ENCODE data around the gene DDX42.
"Not testable (repeated sequence)": the region's sequence is repeated elsewhere in the genome, so short reads cannot be mapped to it uniquely, and the experiment has no call there.

DDX42 gene

DNA sequence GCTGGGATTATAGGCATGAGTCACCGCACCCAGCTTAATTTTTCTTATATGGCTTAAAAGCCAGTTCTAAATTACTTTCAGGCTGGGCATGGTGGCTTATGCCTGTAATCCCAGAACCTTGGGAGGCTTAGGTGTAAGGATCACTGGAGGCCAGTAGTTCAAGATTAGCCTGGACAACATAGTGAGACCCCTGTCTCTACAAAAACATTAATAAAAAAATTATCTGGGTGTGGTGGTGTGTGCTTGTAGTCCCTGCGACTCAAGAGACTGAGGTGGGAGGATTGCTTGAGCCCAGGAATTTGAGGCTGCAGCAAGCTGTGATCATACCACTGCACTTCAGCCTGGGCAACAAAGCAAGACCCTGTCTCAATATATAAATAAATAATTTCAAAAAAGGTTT is 79.3 kb downstream of the DDX42 start:
- ChIA-PET CTCF (no interaction called here), POLR2A (no interaction called here)
- no peak for TF ChIP-seq CTBP1 (IDR thresholded peaks at IDR 0.05; ENCODE audit: borderline replicate concordance)
- no peak for TF ChIP-seq HDGF (IDR thresholded peaks at IDR 0.05; ENCODE audit: borderline replicate concordance)
- TF ChIP-seq LEF1 (IDR thresholded peaks at IDR 0.05; ENCODE audit: borderline replicate concordance) = no peak
- TF ChIP-seq FOXM1 (IDR thresholded peaks at IDR 0.05; ENCODE audit: borderline replicate concordance) = no peak
- TF ChIP-seq L3MBTL2 (conservative IDR thresholded peaks at IDR 0.05) = no peak
- no peak for TF ChIP-seq SUZ12 (IDR thresholded peaks at IDR 0.05)
- TF ChIP-seq ARNT (IDR thresholded peaks at IDR 0.05) = no peak
- no peak for TF ChIP-seq TARDBP (IDR thresholded peaks at IDR 0.05)
- TF ChIP-seq, protein P1, sequence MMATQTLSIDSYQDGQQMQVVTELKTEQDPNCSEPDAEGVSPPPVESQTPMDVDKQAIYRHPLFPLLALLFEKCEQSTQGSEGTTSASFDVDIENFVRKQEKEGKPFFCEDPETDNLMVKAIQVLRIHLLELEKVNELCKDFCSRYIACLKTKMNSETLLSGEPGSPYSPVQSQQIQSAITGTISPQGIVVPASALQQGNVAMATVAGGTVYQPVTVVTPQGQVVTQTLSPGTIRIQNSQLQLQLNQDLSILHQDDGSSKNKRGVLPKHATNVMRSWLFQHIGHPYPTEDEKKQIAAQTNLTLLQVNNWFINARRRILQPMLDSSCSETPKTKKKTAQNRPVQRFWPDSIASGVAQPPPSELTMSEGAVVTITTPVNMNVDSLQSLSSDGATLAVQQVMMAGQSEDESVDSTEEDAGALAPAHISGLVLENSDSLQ (IDR thresholded peaks at IDR 0.05) = no peak
- TF ChIP-seq FOXA1 (IDR thresholded peaks at IDR 0.05) = no peak
- no peak for TF ChIP-seq ZNF384 (IDR thresholded peaks at IDR 0.05)
- no peak for TF ChIP-seq ELF4 (IDR thresholded peaks at IDR 0.05)
- TF ChIP-seq BHLHE40 (IDR thresholded peaks at IDR 0.05; ENCODE audit: borderline replicate concordance) = no peak
- DNase-seq (ENCODE audit: extremely low spot score) = no peak

DNA sequence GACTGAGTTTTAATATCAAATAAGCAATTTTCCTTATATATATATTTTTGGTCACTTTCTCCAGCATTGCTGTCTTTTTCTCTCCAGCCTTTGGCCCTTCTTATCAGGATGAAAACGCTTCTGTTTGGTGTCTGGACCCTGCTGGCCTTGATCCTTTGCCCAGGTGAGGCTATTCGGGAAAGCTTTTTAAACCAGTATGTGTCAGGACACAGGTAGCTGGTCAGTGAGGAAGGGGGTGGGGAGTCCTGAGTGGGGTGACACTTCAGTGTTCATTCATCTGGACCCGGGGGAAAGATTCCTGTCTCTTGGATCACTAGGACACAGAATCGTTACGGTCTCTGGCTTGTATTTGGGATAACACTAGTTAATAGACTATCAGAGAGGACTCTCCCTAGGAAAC is 80.7 kb downstream of the DDX42 start:
- DNase-seq (ENCODE audit: extremely low spot score) = no peak
- CTCF ChIA-PET = interaction anchor here (0.6 to 1.3 kb wide), 3 partner anchors 11 to 65 kb away, joined by 3 to 5 read pairs (median 4); no protein-coding TSS in a partner anchor
- POLR2A ChIA-PET = interaction anchor here (0.6 kb wide), 1 partner anchor 81 kb away, joined by 3 read pairs; the partner anchor contains the start of gene CCDC47
- TF ChIP-seq LEF1 (IDR thresholded peaks at IDR 0.05; ENCODE audit: borderline replicate concordance) (no peak), L3MBTL2 (conservative IDR thresholded peaks at IDR 0.05) (no peak), ELF4 (IDR thresholded peaks at IDR 0.05) (no peak), NFRKB (IDR thresholded peaks at IDR 0.05) (no peak)

DNA sequence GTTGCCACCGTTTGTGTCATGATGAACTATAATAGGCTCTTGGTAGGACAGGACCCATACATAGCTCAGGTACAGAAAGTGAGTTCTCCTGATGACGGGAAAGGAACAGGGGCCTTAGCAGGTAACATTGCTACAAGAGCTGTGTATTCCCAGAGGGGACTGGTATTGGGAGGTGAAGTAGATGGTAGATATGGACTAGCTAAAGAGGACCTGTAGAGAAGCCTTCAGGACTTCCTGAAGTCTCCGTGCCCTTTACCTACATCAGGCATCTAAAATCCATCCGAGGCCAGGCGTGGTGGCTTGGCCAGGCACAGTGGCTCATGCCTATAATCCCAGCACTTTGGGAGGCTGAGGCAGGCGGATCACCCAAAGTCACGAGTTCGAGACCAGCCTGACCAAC is 81.2 kb downstream of the DDX42 start:
- ChIA-PET POLR2A (no interaction called here), CTCF (interaction anchor here (0.6 to 1.4 kb wide), 3 partner anchors 12 to 239 kb away, joined by 3 to 5 read pairs (median 4); no protein-coding TSS in a partner anchor)
- DNase-seq (ENCODE audit: extremely low spot score) = no peak
- TF ChIP-seq HDGF (IDR thresholded peaks at IDR 0.05; ENCODE audit: borderline replicate concordance) (no peak), ZNF384 (IDR thresholded peaks at IDR 0.05) (no peak), FOXM1 (IDR thresholded peaks at IDR 0.05; ENCODE audit: borderline replicate concordance) (no peak), CTBP1 (IDR thresholded peaks at IDR 0.05; ENCODE audit: borderline replicate concordance) (no peak), NFRKB (IDR thresholded peaks at IDR 0.05) (no peak), ELF4 (IDR thresholded peaks at IDR 0.05) (no peak), ARNT (IDR thresholded peaks at IDR 0.05) (no peak)

DNA sequence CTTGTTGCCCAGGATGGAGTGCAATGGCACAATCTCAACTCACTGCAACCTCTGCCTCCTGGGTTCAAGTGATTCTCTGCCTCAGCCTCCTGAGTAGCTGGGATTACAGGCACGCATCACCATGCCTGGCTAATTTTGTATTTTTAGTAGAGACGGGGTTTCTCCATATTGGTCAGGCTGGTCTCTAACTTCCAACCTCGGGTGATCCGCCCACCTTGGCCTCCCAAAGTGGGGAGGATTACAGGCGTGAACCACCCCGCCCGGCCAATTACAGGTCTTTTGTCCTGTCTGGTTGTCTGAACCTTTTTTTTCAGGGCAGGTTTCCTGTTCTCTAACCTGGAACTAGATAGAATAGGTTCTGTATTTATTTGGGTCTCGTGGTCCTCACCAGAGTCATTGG is 82.5 kb downstream of the DDX42 start:
- DNase-seq (ENCODE audit: extremely low spot score); POLR2A ChIA-PET: not testable (repeated sequence)
- CTCF ChIA-PET = interaction anchor here (0.7 to 1.4 kb wide), 4 partner anchors 9 to 340 kb away, joined by 3 to 4 read pairs (median 4); no protein-coding TSS in a partner anchor

DNA sequence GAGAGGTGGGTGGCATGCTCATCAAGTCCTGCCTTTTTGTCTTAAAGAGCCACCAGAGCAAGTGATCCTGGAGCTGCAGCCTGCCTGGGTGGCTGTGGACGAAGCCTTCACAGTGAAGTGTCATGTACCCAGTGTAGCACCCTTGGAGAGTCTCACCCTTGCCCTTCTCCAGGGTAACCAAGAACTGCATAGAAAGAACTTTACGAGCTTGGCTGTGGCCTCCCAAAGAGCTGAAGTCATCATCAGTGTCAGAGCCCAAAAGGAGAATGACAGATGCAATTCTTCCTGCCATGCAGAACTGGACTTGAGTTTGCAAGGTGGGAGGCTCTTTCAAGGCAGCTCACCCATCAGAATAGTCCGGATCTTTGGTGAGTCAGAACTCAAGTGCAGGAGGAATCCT is 85.3 kb downstream of the DDX42 start:
- TF ChIP-seq L3MBTL2 (conservative IDR thresholded peaks at IDR 0.05) = no peak
- TF ChIP-seq, protein P1 (IDR thresholded peaks at IDR 0.05) = no peak
- TF ChIP-seq LEF1 (IDR thresholded peaks at IDR 0.05; ENCODE audit: borderline replicate concordance) = no peak
- no peak for TF ChIP-seq SUZ12 (IDR thresholded peaks at IDR 0.05)
- TF ChIP-seq CTBP1 (IDR thresholded peaks at IDR 0.05; ENCODE audit: borderline replicate concordance) = no peak
- no peak for TF ChIP-seq FOXA1 (IDR thresholded peaks at IDR 0.05)
- TF ChIP-seq ELF4 (IDR thresholded peaks at IDR 0.05) = no peak
- no peak for TF ChIP-seq ARNT (IDR thresholded peaks at IDR 0.05)
- TF ChIP-seq ZNF384 (IDR thresholded peaks at IDR 0.05) = no peak
- no peak for TF ChIP-seq SP1 (IDR thresholded peaks at IDR 0.05)
- no peak for TF ChIP-seq HDGF (IDR thresholded peaks at IDR 0.05; ENCODE audit: borderline replicate concordance)
- TF ChIP-seq TARDBP (IDR thresholded peaks at IDR 0.05) = no peak
- no peak for TF ChIP-seq FOXK2 (IDR thresholded peaks at IDR 0.05)
- no peak for TF ChIP-seq BHLHE40 (IDR thresholded peaks at IDR 0.05; ENCODE audit: borderline replicate concordance)
- TF ChIP-seq FOXM1 (IDR thresholded peaks at IDR 0.05; ENCODE audit: borderline replicate concordance) = no peak
- no peak for TF ChIP-seq NFRKB (IDR thresholded peaks at IDR 0.05)
- ChIA-PET POLR2A (interaction anchor here (1.1 to 1.8 kb wide), 2 partner anchors 86 to 117 kb away, joined by 3 to 6 read pairs; partner anchors contain the start of genes CCDC47 and DDX42), CTCF (interaction anchor here (0.9 to 1.4 kb wide), 2 partner anchors 12 to 87 kb away, joined by 3 read pairs; no protein-coding TSS in a partner anchor)
- no peak for DNase-seq (ENCODE audit: extremely low spot score)

DNA sequence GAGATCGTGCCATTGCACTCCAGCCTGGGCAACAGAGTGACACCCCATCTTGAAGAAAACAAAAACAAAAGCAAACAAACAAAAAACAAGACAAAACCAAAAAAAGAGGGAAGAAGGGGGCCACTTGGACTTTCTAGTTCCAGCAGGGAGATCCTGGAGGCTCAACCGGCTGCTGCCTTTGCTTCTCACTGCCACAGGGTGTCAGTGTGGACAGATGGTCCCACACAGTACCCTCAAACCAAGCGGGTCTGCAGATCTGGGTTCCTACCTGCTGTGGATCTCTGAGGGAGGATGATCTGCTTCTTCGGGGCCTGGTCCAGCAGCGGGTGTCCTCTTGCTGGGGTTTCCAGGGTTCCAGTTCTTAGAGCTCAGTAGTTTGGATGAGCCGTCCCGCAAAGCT is 92.7 kb downstream of the DDX42 start:
- CTCF ChIA-PET = interaction anchor here (0.8 to 1.3 kb wide), 4 partner anchors 20 to 131 kb away, joined by 3 to 5 read pairs (median 4); no protein-coding TSS in a partner anchor
- not testable (repeated sequence) for DNase-seq (ENCODE audit: extremely low spot score)
- POLR2A ChIA-PET = interaction anchor here (1.8 kb wide), 1 partner anchor 23 kb away, joined by 8 read pairs; the partner anchor contains the start of gene SMARCD2

Data from HEK293T (cell line).